ENCODE measurements around the gene TENT5C. TPM values are rescaled to one million over a fixed set of nuclear protein-coding genes. Genes with fewer than 3 reads are reported as not detected.

TENT5C gene
- total RNA-seq, 2 experiments from 2014 or later = 64.5 to 66.1 TPM

DNA sequence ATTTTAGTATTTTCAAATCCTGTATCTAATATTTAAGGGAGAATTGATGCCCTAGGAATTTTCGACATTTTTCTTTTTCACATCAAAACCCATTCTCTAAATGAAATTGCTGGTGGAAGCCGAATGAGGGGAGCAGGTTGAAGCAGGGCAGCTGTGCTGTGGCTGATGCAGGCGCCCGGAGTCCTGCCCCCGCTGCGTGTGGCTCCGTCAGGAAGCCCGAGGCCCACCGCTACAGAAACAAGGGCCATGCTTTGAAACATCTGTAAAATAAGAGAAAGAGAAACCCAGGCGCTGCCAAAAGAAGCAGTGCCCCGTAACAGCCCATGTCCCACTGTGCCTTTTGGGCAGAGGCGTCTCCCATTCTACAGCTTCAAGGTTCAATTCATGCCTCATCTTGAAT is 41.1 kb downstream of the TENT5C start:
- Mint-ChIP-seq H3K27ac (no peak overlapping the region), H3K36me3 (ENCODE audit: low read depth) (no peaks in the 10 kb centered on the region), H3K9me3 (no peaks in the 10 kb centered on the region), H3K27me3 (peaks cover 3% of the 10 kb centered on the region), H3K4me1 (peaks cover 29% of the 10 kb centered on the region), H3K4me3 (no peak overlapping the region)
- POLR2A ChIA-PET = interaction anchor here (21.3 kb wide), 1 partner anchor 34 kb away, joined by 512 read pairs; the partner anchor contains the start of gene TENT5C
- CTCF ChIA-PET = interaction anchor here (1.3 kb wide), 1 partner anchor 10 kb away, joined by 4 read pairs; no protein-coding TSS in a partner anchor
- DNase-seq = no peak

DNA sequence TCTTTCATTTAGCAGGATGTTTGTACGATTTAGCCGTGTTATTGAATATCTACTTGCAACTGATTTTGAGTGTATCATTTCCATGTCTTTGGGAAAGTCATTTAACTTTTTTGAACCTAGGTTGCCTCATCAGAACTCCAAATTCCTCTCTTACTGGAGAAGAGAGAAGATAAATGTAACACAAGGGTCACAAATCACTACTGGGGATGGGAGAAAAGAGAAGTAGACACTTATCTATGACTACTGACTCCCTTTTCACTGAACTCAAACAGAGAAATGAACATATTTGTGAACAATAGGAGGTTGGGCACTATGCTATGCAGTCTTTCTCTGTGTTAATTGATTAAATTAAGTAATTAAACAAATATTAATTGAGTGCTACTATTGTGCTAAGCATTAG is 42.2 kb downstream of the TENT5C start:
- peaks cover 3% of the 10 kb centered on the region for H3K27me3 Mint-ChIP-seq
- CTCF ChIA-PET = interaction anchor here (1.7 kb wide), 1 partner anchor 10 kb away, joined by 4 read pairs; no protein-coding TSS in a partner anchor
- POLR2A ChIA-PET = interaction anchor here (21.3 kb wide), 1 partner anchor 35 kb away, joined by 512 read pairs; the partner anchor contains the start of gene TENT5C

DNA sequence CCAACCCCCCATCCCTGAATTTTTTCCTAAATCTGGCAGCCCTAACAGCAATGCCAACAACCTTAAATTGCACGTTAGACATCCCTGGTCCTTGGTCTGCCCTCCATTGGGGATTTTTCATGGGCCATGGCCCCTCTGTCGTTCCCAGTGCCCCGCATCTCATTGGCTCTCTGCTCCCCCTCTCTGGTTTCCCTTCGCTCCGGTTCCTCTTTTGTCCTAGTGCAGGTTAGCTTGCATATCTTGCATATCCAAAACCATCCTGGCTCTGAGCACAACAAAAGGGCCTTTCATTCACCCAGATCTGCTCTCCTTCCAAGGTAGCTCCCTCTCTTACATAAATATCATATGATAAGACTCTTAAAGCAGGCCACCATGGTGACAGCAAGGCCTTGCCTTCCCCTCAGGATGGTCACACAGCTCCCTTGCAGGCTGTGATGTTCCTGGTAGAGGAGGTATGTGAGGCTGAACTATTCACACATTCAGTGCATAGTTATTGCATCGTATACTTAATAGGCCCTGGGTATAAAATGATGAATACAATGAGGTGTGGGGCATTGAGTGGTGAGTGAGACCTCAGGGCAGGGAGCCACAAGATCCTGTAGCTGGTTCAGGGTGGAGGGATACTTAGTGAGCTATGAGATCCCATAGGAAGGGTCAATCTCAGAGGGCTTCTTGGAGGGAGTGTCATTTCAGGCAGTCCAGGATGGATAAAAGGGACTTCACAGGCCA is 45.2 kb downstream of the TENT5C start:
- DNase-seq = no peak
- ChIA-PET POLR2A (interaction anchor here (1.2 to 21.3 kb wide), 2 partner anchors 14 to 38 kb away, joined by 3 to 512 read pairs; partner anchors contain the start of gene TENT5C), CTCF (no interaction called here)
- H3K4me3 Mint-ChIP-seq = no peak overlapping the region
- H3K36me3 Mint-ChIP-seq (ENCODE audit: low read depth) = no peaks in the 10 kb centered on the region
- H3K27me3 Mint-ChIP-seq = peaks cover 1% of the 10 kb centered on the region
- no peaks in the 10 kb centered on the region for H3K9me3 Mint-ChIP-seq
- H3K4me1 Mint-ChIP-seq = peaks cover 59% of the 10 kb centered on the region
- H3K27ac Mint-ChIP-seq = no peak overlapping the region

More for the DNA sequence above, 42.2 kb downstream of the TENT5C start:
- Mint-ChIP-seq H3K4me1 (peaks cover 40% of the 10 kb centered on the region), H3K4me3 (no peak overlapping the region), H3K36me3 (ENCODE audit: low read depth) (no peaks in the 10 kb centered on the region), H3K9me3 (no peaks in the 10 kb centered on the region), H3K27ac (no peak overlapping the region)
- no peak for DNase-seq

DNA sequence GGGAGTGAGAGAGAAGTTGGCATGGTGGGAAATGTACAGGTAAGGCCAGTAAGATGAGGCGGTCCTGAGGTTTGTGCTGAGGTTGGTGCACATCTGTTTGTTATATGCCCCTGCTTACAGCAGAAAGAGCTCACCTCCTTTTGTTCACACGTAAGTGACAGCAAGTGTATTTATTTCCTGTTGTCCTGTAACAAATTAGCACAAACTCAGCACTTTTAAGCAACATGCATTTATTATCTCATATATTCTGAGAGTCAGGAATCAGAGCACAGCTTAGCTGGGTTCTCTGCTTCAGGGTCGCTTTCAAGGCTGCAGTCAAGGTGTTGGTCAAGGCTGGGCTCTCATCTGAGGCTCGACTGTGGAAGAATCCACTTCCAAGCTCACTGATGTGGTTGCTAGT is 45.8 kb downstream of the TENT5C start:
- Mint-ChIP-seq H3K27me3 (peaks cover 1% of the 10 kb centered on the region), H3K27ac (no peak overlapping the region), H3K4me1 (peaks cover 65% of the 10 kb centered on the region), H3K4me3 (no peak overlapping the region), H3K36me3 (ENCODE audit: low read depth) (no peaks in the 10 kb centered on the region), H3K9me3 (no peaks in the 10 kb centered on the region)
- ChIA-PET CTCF (no interaction called here), POLR2A (interaction anchor here (1.2 to 21.3 kb wide), 2 partner anchors 14 to 38 kb away, joined by 3 to 512 read pairs; partner anchors contain the start of gene TENT5C)
- DNase-seq = no peak

DNA sequence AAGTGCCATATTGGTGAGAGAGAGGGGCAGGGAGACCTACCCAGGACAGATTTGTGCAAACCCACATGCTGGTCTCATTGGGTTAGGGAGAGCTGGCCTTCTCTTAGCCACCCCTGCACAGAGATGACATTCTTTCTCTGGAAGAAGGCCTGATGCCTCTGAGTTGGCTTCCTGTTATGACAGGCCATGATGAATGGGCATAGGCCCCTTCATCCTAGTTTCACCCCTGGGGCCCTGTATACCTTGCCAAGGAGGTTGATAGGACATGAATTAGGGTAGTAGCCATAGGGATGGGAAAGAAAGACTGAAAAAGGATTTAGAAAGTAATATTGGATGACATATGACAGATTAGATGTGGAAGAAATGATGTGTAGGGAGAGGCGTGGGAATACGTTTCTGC is 46.6 kb downstream of the TENT5C start:
- Mint-ChIP-seq H3K27ac (peak overlapping the region; percentile 17), H3K36me3 (ENCODE audit: low read depth) (no peaks in the 10 kb centered on the region), H3K4me3 (no peak overlapping the region), H3K27me3 (peaks cover 1% of the 10 kb centered on the region), H3K9me3 (no peaks in the 10 kb centered on the region), H3K4me1 (peaks cover 73% of the 10 kb centered on the region)
- ChIA-PET CTCF (no interaction called here), POLR2A (interaction anchor here (4.5 to 21.3 kb wide), 2 partner anchors 22 to 39 kb away, joined by 17 to 512 read pairs; partner anchors contain the start of gene TENT5C)
- no peak for DNase-seq

DNA sequence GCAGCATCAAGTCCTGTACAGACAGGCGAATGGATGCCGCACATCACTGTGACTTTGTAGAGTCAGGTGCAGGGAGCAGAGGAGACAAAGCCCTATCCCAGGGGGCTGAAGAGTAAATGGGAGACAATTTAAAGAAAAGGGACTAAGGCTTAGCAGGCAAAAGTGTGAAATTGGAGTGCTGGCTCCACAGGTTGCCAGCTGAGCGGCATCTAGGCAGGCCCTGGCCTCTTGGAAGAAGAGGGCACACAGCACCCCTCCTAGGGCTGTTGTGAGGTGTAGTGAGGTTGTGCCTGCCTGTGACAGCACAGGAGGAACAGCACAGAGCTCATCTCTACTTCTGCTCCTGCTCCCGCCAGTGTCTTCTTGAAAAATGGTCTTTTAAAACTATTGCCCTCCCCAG is 47.3 kb downstream of the TENT5C start:
- peaks cover 1% of the 10 kb centered on the region for H3K27me3 Mint-ChIP-seq
- H3K27ac Mint-ChIP-seq = peak overlapping the region; percentile 91
- H3K9me3 Mint-ChIP-seq = no peaks in the 10 kb centered on the region
- no peak overlapping the region for H3K4me3 Mint-ChIP-seq
- ChIA-PET POLR2A (interaction anchor here (1.4 to 21.3 kb wide), 4 partner anchors 11 to 40 kb away, joined by 3 to 512 read pairs (median 32); partner anchors contain the start of gene TENT5C), CTCF (no interaction called here)
- DNase-seq = no peak
- H3K36me3 Mint-ChIP-seq (ENCODE audit: low read depth) = no peaks in the 10 kb centered on the region
- peaks cover 78% of the 10 kb centered on the region for H3K4me1 Mint-ChIP-seq

DNA sequence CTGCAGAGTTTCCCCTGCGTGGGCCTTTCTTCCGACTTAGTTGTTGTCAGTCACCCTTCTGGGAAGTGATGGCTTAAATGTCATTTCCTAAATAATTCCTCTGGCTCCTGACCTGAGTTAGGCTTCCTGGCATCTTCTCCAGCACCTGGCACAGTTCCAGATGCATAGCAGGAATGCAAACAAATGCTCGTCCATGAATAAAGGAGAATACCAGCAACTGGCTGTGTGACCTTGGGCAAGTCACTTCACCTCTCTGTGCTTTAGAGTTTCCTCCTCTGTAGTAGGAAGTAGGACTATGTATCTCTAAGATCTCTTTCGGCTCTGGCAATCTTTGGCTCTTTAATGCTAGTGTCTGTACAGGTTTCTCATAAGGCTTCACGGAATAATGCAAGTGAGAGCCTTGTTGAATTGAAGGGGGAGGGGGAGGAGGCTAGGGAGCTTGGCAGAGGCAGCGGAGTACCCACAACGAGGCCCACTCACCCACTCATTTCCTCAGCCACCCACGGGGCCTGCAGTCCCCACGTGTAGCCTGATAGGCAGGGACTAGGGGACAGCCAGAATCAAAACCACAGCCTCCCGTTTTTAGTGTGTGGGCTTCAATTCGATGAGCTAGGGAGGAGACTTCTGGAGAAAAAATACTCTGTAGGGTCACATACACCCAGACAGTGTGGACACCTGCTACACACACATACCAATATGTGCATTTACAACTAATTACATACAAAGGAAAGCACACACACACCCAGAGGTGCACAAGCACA is 48.1 kb downstream of the TENT5C start:
- ChIA-PET POLR2A (interaction anchor here (1.1 to 21.3 kb wide), 10 partner anchors 10 to 884 kb away, joined by 3 to 512 read pairs (median 10); partner anchors contain the start of genes MAN1A2 and TENT5C), CTCF (interaction anchor here (1.2 to 7.9 kb wide), 5 partner anchors 20 to 119 kb away, joined by 3 to 66 read pairs (median 5); partner anchors contain the start of gene TENT5C)
- peak overlapping the region; percentile 29 for H3K4me3 Mint-ChIP-seq

DNA sequence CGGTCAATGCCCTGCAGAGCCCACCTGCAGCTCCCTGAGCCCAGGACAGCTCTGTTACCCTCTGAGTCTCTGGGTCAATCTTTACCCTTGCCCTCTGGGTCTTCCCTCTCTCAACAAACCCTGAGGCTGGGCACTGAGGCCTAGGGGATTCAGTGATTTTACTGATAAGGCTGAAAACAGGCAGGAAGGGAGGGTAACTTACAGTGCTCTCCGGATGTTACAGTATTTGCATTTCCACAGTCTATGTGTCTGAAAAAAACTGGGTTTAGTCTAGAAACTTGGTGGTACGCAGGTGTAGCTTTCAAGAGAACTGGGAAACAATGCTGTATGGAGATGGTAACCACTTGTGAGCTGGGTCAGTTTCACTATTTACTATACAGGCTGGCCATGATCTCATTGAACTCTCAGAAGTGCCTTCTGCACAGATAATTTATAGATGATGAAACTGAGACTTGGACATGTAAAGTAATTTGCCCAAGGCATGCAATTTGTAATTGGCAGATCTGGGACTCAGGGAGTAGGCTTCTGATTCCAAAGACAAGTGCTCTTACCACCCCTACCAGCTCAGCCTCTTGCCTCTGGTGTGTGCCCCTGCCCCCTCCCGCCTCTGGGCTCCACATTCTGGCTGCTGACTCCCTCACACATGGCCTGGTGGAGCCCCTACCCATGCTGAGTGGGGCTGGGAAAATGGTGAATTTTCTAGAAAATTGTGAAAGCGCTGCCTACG is 48.8 kb downstream of the TENT5C start:
- Mint-ChIP-seq H3K27ac (peak overlapping the region; percentile 91), H3K4me3 (peak overlapping the region; percentile 29), H3K9me3 (no peaks in the 10 kb centered on the region), H3K36me3 (ENCODE audit: low read depth) (no peaks in the 10 kb centered on the region), H3K4me1 (peaks cover 86% of the 10 kb centered on the region), H3K27me3 (no peaks in the 10 kb centered on the region)
- CTCF ChIA-PET = interaction anchor here (1.0 to 7.9 kb wide), 11 partner anchors 10 to 120 kb away, joined by 3 to 66 read pairs (median 5); partner anchors contain the start of gene TENT5C
- POLR2A ChIA-PET = interaction anchor here (1.1 to 21.3 kb wide), 10 partner anchors 10 to 885 kb away, joined by 3 to 512 read pairs (median 10); partner anchors contain the start of genes MAN1A2 and TENT5C
- DNase-seq = no peak

More for the DNA sequence above, 48.1 kb downstream of the TENT5C start:
- Mint-ChIP-seq H3K36me3 (ENCODE audit: low read depth) (no peaks in the 10 kb centered on the region), H3K27me3 (no peaks in the 10 kb centered on the region), H3K4me1 (peaks cover 82% of the 10 kb centered on the region), H3K9me3 (no peaks in the 10 kb centered on the region), H3K27ac (peak overlapping the region; percentile 91)
- DNase-seq = peak; percentile 42

DNA sequence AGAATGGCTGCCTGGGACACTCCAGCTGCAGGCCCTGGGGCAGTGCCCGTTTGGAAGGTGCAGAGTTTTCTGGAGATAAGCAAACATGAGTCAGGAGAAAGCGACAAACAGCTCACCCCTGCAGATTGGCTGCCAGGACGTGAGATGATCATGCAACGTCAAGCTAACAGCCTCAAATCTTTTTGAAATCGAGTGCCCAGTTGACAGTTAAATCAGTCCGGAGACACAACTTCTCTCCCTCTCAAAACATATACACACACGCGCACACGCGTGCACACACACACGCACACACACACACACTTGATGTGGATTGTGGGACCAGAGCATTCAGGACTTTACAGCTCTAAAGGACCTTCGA is 49.4 kb downstream of the TENT5C start:
- ChIA-PET CTCF (interaction anchor here (1.0 to 7.9 kb wide), 13 partner anchors 9 to 120 kb away, joined by 3 to 66 read pairs (median 4); partner anchors contain the start of gene TENT5C), POLR2A (interaction anchor here (1.1 to 21.3 kb wide), 12 partner anchors 9 to 886 kb away, joined by 3 to 512 read pairs (median 10); partner anchors contain the start of genes GDAP2, MAN1A2, TENT5C and WDR3)
- H3K4me3 Mint-ChIP-seq = peak overlapping the region; percentile 64

DNA sequence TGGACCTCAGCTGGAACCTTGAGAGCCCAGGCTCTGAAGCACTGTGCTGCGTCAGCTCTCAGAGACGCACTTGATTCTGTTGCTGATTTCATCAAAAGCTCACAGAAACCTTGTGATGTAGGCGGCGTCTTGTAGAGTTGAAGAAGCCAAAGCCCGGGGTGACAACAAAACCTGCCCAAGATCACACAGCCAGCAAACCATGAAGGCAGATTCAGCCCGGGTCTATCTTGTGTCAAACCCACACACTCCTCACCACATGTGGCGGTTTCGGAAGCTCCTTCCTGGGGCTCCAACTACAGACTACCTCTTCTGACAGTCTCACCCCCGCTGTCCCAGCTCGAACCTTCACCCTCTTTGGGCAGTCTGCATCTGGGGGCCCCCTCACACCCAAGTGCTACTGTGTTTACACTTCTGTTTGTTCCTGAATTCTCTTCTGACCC is 50.4 kb downstream of the TENT5C start:
- CTCF ChIA-PET = interaction anchor here (0.8 to 7.9 kb wide), 13 partner anchors 8 to 121 kb away, joined by 3 to 66 read pairs (median 5); partner anchors contain the start of gene TENT5C
- POLR2A ChIA-PET = interaction anchor here (0.8 to 21.3 kb wide), 16 partner anchors 8 to 596 kb away, joined by 3 to 512 read pairs (median 5); partner anchors contain the start of genes GDAP2, TENT5C, TTF2 and WDR3
- Mint-ChIP-seq H3K4me1 (peaks cover 97% of the 10 kb centered on the region), H3K36me3 (ENCODE audit: low read depth) (peaks cover 3% of the 10 kb centered on the region), H3K27ac (peak overlapping the region; percentile 91), H3K27me3 (no peaks in the 10 kb centered on the region), H3K9me3 (peaks cover 2% of the 10 kb centered on the region), H3K4me3 (peak overlapping the region; percentile 64)
- DNase-seq = peak; percentile 91

More for the DNA sequence above, 49.4 kb downstream of the TENT5C start:
- Mint-ChIP-seq H3K9me3 (no peaks in the 10 kb centered on the region), H3K27me3 (no peaks in the 10 kb centered on the region), H3K4me1 (peaks cover 91% of the 10 kb centered on the region), H3K36me3 (ENCODE audit: low read depth) (no peaks in the 10 kb centered on the region), H3K27ac (peak overlapping the region; percentile 91)
- no peak for DNase-seq

DNA sequence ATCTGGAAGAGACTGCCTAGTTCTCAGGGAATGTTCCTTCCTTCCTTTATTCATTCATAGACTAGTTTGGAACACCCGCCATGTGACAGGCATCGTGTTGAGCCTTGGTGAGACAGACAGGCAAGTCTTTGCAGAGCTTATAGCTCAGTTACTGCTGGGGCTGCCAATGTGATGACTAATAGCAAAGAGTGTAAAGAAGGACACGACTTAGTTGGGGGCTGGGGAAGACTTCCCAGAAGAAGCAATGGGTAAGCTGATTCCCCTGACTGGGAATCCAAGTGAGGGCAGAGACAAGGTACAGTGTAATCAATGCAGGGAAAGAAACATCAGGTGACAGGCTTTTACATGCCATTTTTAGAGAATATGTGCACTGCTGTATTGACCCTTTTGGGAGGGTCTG is 51.2 kb downstream of the TENT5C start:
- Mint-ChIP-seq H3K4me3 (no peak overlapping the region), H3K36me3 (ENCODE audit: low read depth) (peaks cover 11% of the 10 kb centered on the region), H3K4me1 (peaks cover 97% of the 10 kb centered on the region), H3K27me3 (no peaks in the 10 kb centered on the region), H3K9me3 (peaks cover 10% of the 10 kb centered on the region), H3K27ac (peak overlapping the region; percentile 91)
- ChIA-PET CTCF (interaction anchor here (0.9 to 7.9 kb wide), 5 partner anchors 11 to 97 kb away, joined by 3 to 66 read pairs (median 7); partner anchors contain the start of gene TENT5C), POLR2A (interaction anchor here (0.9 to 21.3 kb wide), 10 partner anchors 8 to 75 kb away, joined by 3 to 512 read pairs (median 11); partner anchors contain the start of gene TENT5C)
- DNase-seq = peak; percentile 34

Measured in activated CD4-positive, alpha-beta memory T cell treated with anti-CD3 and anti-CD28 coated beads, Interleukin-2, amount 10 ng/mL, durations not matched to agents 7 days and 5 days (primary cell).